Transverse colon (tissue), 3 donors: ENCODE measurements around the gene ZFX.

Experiments
- EP300 ChIP-seq: sonication (generic); formaldehyde crosslinking; IDR thresholded peaks from one replicate; pipeline ENCODE4 v1.6.1; 2017; ENCODE audit warnings: antibody characterized with exemption, low read depth
- TF ChIP-seq, protein P1 (sequence below), 5 experiments: fragments of 200-600 bp in 3 of 5; fragments of 450-650 bp in 2 of 5; sonication (generic) in 3 of 5; IDR thresholded peaks; 1 replicate in 2 of 5; 2 replicates in 3 of 5; pipeline ENCODE4 v1.5.1; 2016 to 2017; ENCODE audit warnings: antibody characterized with exemption in 5 of 5, inconsistent platforms in 3 of 5, mild to moderate bottlenecking in 2 of 5, moderate library complexity in 1 of 5

DNA sequence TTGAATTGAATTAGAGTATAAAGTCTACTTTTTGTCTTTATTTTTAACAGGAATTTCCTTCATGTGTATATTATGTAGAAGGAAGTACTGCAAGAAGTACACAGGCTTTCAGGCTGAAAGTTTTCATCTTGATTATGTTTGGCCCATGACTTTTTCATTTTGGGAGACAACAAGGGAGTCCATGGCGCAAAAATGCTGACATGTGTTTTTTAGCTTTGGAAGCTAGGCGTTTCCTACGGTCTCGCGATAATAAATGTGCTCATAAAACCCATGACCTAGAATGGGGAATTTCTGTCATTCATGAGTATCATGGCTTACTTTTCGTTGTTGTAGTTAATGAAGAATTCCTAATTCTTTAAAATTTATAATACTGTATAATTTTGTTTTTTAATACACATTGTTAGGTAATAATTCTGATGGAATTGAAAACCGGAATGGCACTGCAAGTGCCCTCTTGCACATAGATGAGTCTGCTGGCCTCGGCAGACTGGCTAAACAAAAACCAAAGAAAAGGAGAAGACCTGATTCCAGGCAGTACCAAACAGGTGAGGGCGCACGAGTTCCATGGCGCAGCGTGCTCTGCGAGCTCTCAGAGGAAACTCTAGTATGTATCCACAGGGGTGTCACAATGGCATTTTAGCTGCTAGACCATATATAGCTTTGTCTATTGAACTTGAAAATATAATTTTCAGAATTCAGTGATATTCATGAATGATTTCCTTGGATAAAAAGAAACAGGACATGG, 59.1 kb downstream of the ZFX start:
- TF ChIP-seq, protein P1, sequence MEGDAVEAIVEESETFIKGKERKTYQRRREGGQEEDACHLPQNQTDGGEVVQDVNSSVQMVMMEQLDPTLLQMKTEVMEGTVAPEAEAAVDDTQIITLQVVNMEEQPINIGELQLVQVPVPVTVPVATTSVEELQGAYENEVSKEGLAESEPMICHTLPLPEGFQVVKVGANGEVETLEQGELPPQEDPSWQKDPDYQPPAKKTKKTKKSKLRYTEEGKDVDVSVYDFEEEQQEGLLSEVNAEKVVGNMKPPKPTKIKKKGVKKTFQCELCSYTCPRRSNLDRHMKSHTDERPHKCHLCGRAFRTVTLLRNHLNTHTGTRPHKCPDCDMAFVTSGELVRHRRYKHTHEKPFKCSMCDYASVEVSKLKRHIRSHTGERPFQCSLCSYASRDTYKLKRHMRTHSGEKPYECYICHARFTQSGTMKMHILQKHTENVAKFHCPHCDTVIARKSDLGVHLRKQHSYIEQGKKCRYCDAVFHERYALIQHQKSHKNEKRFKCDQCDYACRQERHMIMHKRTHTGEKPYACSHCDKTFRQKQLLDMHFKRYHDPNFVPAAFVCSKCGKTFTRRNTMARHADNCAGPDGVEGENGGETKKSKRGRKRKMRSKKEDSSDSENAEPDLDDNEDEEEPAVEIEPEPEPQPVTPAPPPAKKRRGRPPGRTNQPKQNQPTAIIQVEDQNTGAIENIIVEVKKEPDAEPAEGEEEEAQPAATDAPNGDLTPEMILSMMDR (IDR thresholded peaks at IDR 0.05) = no peak
- no peak for TF ChIP-seq EP300
